ENCODE data around the gene RAB7A. TPM values are rescaled to one million over a fixed set of nuclear protein-coding genes. Genes with fewer than 3 reads are reported as not detected.

The RAB7A gene
- total and polyA plus RNA-seq, 2 of the 13 experiments (the other 11 are each of a cell fraction or from before 2014, with no cell fraction given), result 26.5 to 182 TPM

- 0 out of 2 replicates have a peak, but pooled peaks have one; percentile 38 for TF ChIP-seq ZNF761 (CRISPR knock-in tag; conservative IDR thresholded peaks at IDR 0.05)
- no peak for TF ChIP-seq NFRKB (IDR thresholded peaks at IDR 0.05)
- TF ChIP-seq IKZF5 (CRISPR knock-in tag; IDR thresholded peaks at IDR 0.05), result 0 out of 2 replicates have a peak, but pooled peaks have one; percentile 31
- peak; percentile 69; the same call in 1 of the 2 replicates for TF ChIP-seq ZNF772 (CRISPR knock-in tag; IDR thresholded peaks at IDR 0.05)
- TF ChIP-seq ZBTB7B (CRISPR knock-in tag; IDR thresholded peaks at IDR 0.05), result 0 out of 2 replicates have a peak, but pooled peaks have one; percentile 24
- TF ChIP-seq ZNF616 (CRISPR knock-in tag; IDR thresholded peaks at IDR 0.05; ENCODE audit: low read depth), result no peak
- no peak for TF ChIP-seq IRF2 (CRISPR knock-in tag; IDR thresholded peaks at IDR 0.05)
- no peak for TF ChIP-seq ZNF580 (CRISPR knock-in tag; IDR thresholded peaks at IDR 0.05; ENCODE audit: borderline replicate concordance, low read depth)
- TF ChIP-seq TCF12 (IDR thresholded peaks at IDR 0.05), result no peak
- TF ChIP-seq TCF12 (CRISPR knock-in tag; IDR thresholded peaks at IDR 0.05), result peak; percentile 73; the same call in 1 of the 2 replicates
- TF ChIP-seq MIER3 (CRISPR knock-in tag; IDR thresholded peaks at IDR 0.05; ENCODE audit: borderline replicate concordance), result 0 out of 2 replicates have a peak, but pooled peaks have one; percentile 29
- no peak for TF ChIP-seq GFI1 (CRISPR knock-in tag; IDR thresholded peaks at IDR 0.05; ENCODE audit: borderline replicate concordance)
- peak; percentile 67; the same call in 1 of the 2 replicates for TF ChIP-seq E2F2 (CRISPR knock-in tag; IDR thresholded peaks at IDR 0.05; ENCODE audit: borderline replicate concordance)
- peak; percentile 52; the same call in 1 of the 2 replicates for TF ChIP-seq HOXA3 (CRISPR knock-in tag; IDR thresholded peaks at IDR 0.05)
- no peak for TF ChIP-seq ZNF720 (CRISPR knock-in tag; IDR thresholded peaks at IDR 0.05)
- TF ChIP-seq MXD3 (CRISPR knock-in tag; IDR thresholded peaks at IDR 0.05), result no peak; the same call in 1 of the 2 replicates
- TF ChIP-seq NR1H2 (CRISPR knock-in tag; IDR thresholded peaks at IDR 0.05; ENCODE audit: borderline replicate concordance, low read depth), result no peak
- no peak for TF ChIP-seq MXI1 (IDR thresholded peaks at IDR 0.05; ENCODE audit: borderline replicate concordance, low read depth, low read length)
- TF ChIP-seq NFYB (CRISPR knock-in tag; IDR thresholded peaks at IDR 0.05), result no peak
- no peak for TF ChIP-seq HNRNPH1 (optimal IDR thresholded peaks at IDR 0.05; ENCODE audit: low read depth, low read length)
- no peak for TF ChIP-seq FOSL1 (CRISPR knock-in tag; IDR thresholded peaks at IDR 0.05; ENCODE audit: borderline replicate concordance)
- no peak for TF ChIP-seq ZNF75D (CRISPR knock-in tag; IDR thresholded peaks at IDR 0.05; ENCODE audit: borderline replicate concordance)
- TF ChIP-seq NFE2L1 (CRISPR knock-in tag; IDR thresholded peaks at IDR 0.05; ENCODE audit: borderline replicate concordance), result no peak
- peak; percentile 70 for TF ChIP-seq RFX3 (CRISPR knock-in tag; IDR thresholded peaks at IDR 0.05)
- no peak for TF ChIP-seq ZNF670 (CRISPR knock-in tag; IDR thresholded peaks at IDR 0.05; ENCODE audit: borderline replicate concordance)
- TF ChIP-seq TFDP2 (CRISPR knock-in tag; IDR thresholded peaks at IDR 0.05), result peak; percentile 75
- no peak for TF ChIP-seq ZC3H4 (CRISPR knock-in tag; IDR thresholded peaks at IDR 0.05; ENCODE audit: borderline replicate concordance)
- TF ChIP-seq SAP130 (CRISPR knock-in tag; IDR thresholded peaks at IDR 0.05; ENCODE audit: low read depth), result peak; percentile 50
- TF ChIP-seq FLYWCH1 (CRISPR knock-in tag; IDR thresholded peaks at IDR 0.05), result no peak
Measured at GRCh38 chr3:128845778-128846485, 119.9 kb downstream of the RAB7A start (continued).
